GM12878 (cell line): ENCODE measurements around the gene ATF2. TPM values are rescaled to one million over a fixed set of nuclear protein-coding genes. Genes with fewer than 3 reads are reported as not detected.

Experiments used
- ATAC-seq: fragments of 200-7000 bp; cut with Tn5 transposase; 3 replicates; pipeline ENCODE4 v1.9.1; 2020; ENCODE audit warnings: mild to moderate bottlenecking, moderate library complexity
- BruUV-seq: library from RNA; stranded (reverse); fragments of 400-500 nt; replicated peaks from 2 replicates; lab custom pipeline; 2021; lab: Mats Ljungman, UMichigan
- CTCF ChIA-PET: fragments of 300-600 bp; sonication (Branson Sonifier 250); formaldehyde crosslinking; extraction: SDS; loops from one replicate; lab custom pipeline; 2021; ENCODE audit warnings: inconsistent platforms; lab: Yijun Ruan, JAX
- POLR2A ChIA-PET: fragments of 350-600 bp; formaldehyde crosslinking; extraction: SDS; loops from one replicate; lab custom pipeline; 2021; ENCODE audit warnings: inconsistent platforms; lab: Charles Lee
- RAD21 ChIA-PET: fragments of 300-600 bp; sonication (Branson Sonifier 250); formaldehyde crosslinking; loops from one replicate; lab custom pipeline; 2023; ENCODE audit warnings: antibody characterized with exemption; ENCODE audit not compliant: unreplicated experiment; lab: Charles Lee
- SMC1A ChIA-PET: fragments of 300-600 bp; sonication (Branson Sonifier 250); formaldehyde crosslinking; loops from one replicate; lab custom pipeline; 2023; ENCODE audit not compliant: unreplicated experiment, uncharacterized antibody; lab: Charles Lee
- DNase-seq: peaks from one replicate; pipeline ENCODE4 v3.0.0-alpha.2; 2011; ENCODE audit warnings: low read depth, low spot score
- FAIRE-seq: peaks from 3 replicates; lab custom pipeline; 2011; peaks lifted over from hg19 to GRCh38; lab: Jason Lieb, UNC
- H2AFZ ChIP-seq: 2 replicates; pipeline ENCODE4 v1.6.0; 2011; ENCODE audit warnings: low read depth, low read length, control low read depth; ENCODE audit not compliant: control insufficient read depth
- H3K27ac ChIP-seq: 2 replicates; pipeline ENCODE4 v1.5.1; 2011; ENCODE audit warnings: control low read depth; ENCODE audit not compliant: control insufficient read depth, insufficient read depth
- H3K27me3 ChIP-seq, 2 experiments: replicated peaks in 1 of 2; 2 replicates each; pipeline versions ENCODE4 v1.6.0 to v1.6.1; 2011; ENCODE audit warnings: low read length in 1 of 2; ENCODE audit not compliant: control insufficient read depth in 2 of 2, insufficient read depth in 2 of 2
- H3K36me3 ChIP-seq, 2 experiments: 2 replicates each; pipeline ENCODE4 v1.5.1; 2011; ENCODE audit warnings: low read length in 1 of 2; ENCODE audit not compliant: control insufficient read depth in 2 of 2, insufficient read depth in 2 of 2
- H3K4me1 ChIP-seq: 2 replicates; pipeline ENCODE4 v1.6.1; 2011; ENCODE audit warnings: mild to moderate bottlenecking, low read length, moderate library complexity, mixed read lengths; ENCODE audit not compliant: control insufficient read depth, insufficient read depth
- H3K4me2 ChIP-seq: 2 replicates; pipeline ENCODE4 v1.6.0; 2011; ENCODE audit warnings: control low read depth; ENCODE audit not compliant: control insufficient read depth, insufficient read depth
- H3K4me3 ChIP-seq: fragments of 200-600 bp; sonication (generic); 2 replicates; pipeline ENCODE4 v1.5.1; 2016
- H3K79me2 ChIP-seq: 2 replicates; pipeline ENCODE4 v1.6.0; 2011; ENCODE audit warnings: low read length; ENCODE audit not compliant: control insufficient read depth, insufficient read depth
- H3K9ac ChIP-seq: 2 replicates; pipeline ENCODE4 v1.8.0; 2011; ENCODE audit warnings: low read length, control low read depth, mixed read lengths; ENCODE audit not compliant: control insufficient read depth, insufficient read depth
- H3K9me3 ChIP-seq: replicated peaks from 3 replicates; pipeline ENCODE4 v1.5.1; 2011; ENCODE audit warnings: mild to moderate bottlenecking, low read length; ENCODE audit not compliant: control insufficient read depth, insufficient read depth
- H4K20me1 ChIP-seq: 2 replicates; pipeline ENCODE4 v1.6.0; 2011; ENCODE audit not compliant: control insufficient read depth, insufficient read depth
- CBX3 ChIP-seq: fragments of 200-600 bp; sonication (generic); IDR thresholded peaks from 2 replicates; pipeline ENCODE4 v1.6.1; 2016; ENCODE audit warnings: low read depth, borderline replicate concordance
- HDGF ChIP-seq: fragments of 450-650 bp; IDR thresholded peaks from 2 replicates; pipeline ENCODE4 v1.6.1; 2016; ENCODE audit warnings: antibody characterized with exemption
- IRF4 ChIP-seq: IDR thresholded peaks from 2 replicates; pipeline ENCODE4 v1.6.1; 2011; ENCODE audit warnings: low read depth, low read length
- KAT2A ChIP-seq: conservative IDR thresholded peaks from 2 replicates; pipeline ENCODE4 v1.6.1; 2011; ENCODE audit warnings: low read depth, low read length; ENCODE audit not compliant: control insufficient read depth
- LARP7 ChIP-seq: fragments of 450-650 bp; IDR thresholded peaks from 2 replicates; pipeline ENCODE4 v1.6.1; 2017; ENCODE audit warnings: mild to moderate bottlenecking
- NR2C1 ChIP-seq: fragments of 450-650 bp; IDR thresholded peaks from 2 replicates; pipeline ENCODE4 v1.6.1; 2017; ENCODE audit warnings: antibody characterized with exemption, mild to moderate bottlenecking, moderate library complexity
- RB1 ChIP-seq: fragments of 450-650 bp; formaldehyde crosslinking; IDR thresholded peaks from 2 replicates; pipeline ENCODE4 v1.6.1; 2017; ENCODE audit warnings: mild to moderate bottlenecking, borderline replicate concordance
- SIN3A ChIP-seq: IDR thresholded peaks from 2 replicates; pipeline ENCODE4 v1.6.1; 2012; ENCODE audit warnings: low read depth, low read length, improper control_type of control experiment
- SMAD1 ChIP-seq: fragments of 450-650 bp; IDR thresholded peaks from 2 replicates; pipeline ENCODE4 v1.6.1; 2018; ENCODE audit warnings: mild to moderate bottlenecking, low read depth; ENCODE audit not compliant: partially characterized antibody
- WRNIP1 ChIP-seq: IDR thresholded peaks from 2 replicates; pipeline ENCODE4 v1.6.1; 2011; ENCODE audit warnings: low read depth, low read length, improper control_type of control experiment, borderline replicate concordance
- YY1 ChIP-seq: IDR thresholded peaks from 2 replicates; pipeline ENCODE4 v1.6.1; 2011; ENCODE audit warnings: low read depth, mild to moderate bottlenecking, low read length
- ZNF274 ChIP-seq: IDR thresholded peaks from one replicate; pipeline ENCODE4 v1.8.0; 2011; ENCODE audit not compliant: insufficient read length, insufficient read depth
- ZZZ3 ChIP-seq: IDR thresholded peaks from 2 replicates; pipeline ENCODE4 v1.6.1; 2011; ENCODE audit warnings: low read depth; ENCODE audit not compliant: control insufficient read depth, insufficient read length
- WGBS: methylation state at CpG from one replicate; pipeline ENCODE4 v1.1.6; 2016; ENCODE audit warnings: low lambda C conversion rate; ENCODE audit not compliant: insufficient replicate concordance, insufficient coverage; ENCODE audit errors: missing lambda C conversion rate; 5-methylcytosine and 5-hydroxymethylcytosine counted together
- in situ Hi-C: fragments of 300-500 bp; cut with MboI; formaldehyde crosslinking; loops from 9 replicates; pipeline ENCODE4 v1.14.3; 2018; ENCODE audit warnings: mixed read lengths
- intact Hi-C: fragments of 100-400 bp; cut with micrococcal nuclease; formaldehyde crosslinking; loops from one replicate; pipeline ENCODE4 v1.14.2; 2022; ENCODE audit not compliant: unreplicated experiment
- polyA plus RNA-seq, 11 experiments: library from polyadenylated mRNA; depleted of rRNA in 4 of 11; unstranded in 6 of 11; stranded (reverse) in 5 of 11; fragments of >200 nt; fragmentation: Nextera tagmentation in 4 of 11; fragmentation: Illumina TruSeq in 1 of 11; extraction: Ambion mirVana in 4 of 11; extraction: Trizol in 1 of 11; gene quantifications; 1 replicate in 1 of 11; 2 replicates in 10 of 11; pipeline versions ENCODE4 v1.2.1 to v1.2.3, GENCODE V29; 2011 to 2016; ENCODE audit warnings: inconsistent platforms in 2 of 11, missing spikeins in 2 of 11, low read depth in 1 of 11
- total RNA-seq, 4 experiments: library from RNA; depleted of rRNA in 3 of 4; stranded (reverse); fragments of >200 nt in 3 of 4; fragmentation: Illumina TruSeq in 1 of 4; extraction: Trizol in 1 of 4; gene quantifications; 2 replicates each; pipeline versions ENCODE4 v1.2.1 to v1.2.3, GENCODE V29; 2013 to 2021
- TF ChIP-seq, protein P1 (sequence below): IDR thresholded peaks from 2 replicates; pipeline ENCODE4 v1.6.1; 2011; ENCODE audit warnings: low read depth, low read length, improper control_type of control experiment, borderline replicate concordance
- TF ChIP-seq, protein P2 (sequence below): IDR thresholded peaks from 2 replicates; pipeline ENCODE4 v1.6.1; 2012; ENCODE audit warnings: improper control_type of control experiment, low read depth, low read length; ENCODE audit not compliant: insufficient replicate concordance

Gene ATF2
- total and polyA plus RNA-seq, 10 of the 15 experiments (the other 5 are each of a cell fraction or from before 2014, with no cell fraction given): 10.3 to 78.0 (median 36.0) TPM

DNA sequence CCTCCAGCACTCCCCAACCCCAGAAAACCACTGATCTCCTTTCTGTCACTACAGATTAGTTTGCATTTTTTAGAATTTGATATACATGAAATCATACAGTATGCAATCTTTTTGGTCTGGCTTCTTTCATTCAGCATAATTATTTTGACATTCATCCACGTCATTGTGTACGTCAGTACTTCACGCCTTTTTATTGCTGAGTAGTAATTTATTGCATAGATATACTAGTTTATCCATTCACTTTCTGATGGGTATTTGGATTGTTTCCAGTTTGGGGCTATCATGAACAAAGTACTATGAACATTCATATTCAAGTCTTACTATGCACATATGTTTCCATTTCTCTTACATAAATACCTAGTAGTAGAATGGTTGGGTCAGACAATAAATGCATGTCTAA, 142.8 kb downstream of the ATF2 start (continued):
- TF ChIP-seq, protein P1, sequence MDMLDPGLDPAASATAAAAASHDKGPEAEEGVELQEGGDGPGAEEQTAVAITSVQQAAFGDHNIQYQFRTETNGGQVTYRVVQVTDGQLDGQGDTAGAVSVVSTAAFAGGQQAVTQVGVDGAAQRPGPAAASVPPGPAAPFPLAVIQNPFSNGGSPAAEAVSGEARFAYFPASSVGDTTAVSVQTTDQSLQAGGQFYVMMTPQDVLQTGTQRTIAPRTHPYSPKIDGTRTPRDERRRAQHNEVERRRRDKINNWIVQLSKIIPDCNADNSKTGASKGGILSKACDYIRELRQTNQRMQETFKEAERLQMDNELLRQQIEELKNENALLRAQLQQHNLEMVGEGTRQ: no peak
- TF ChIP-seq ZZZ3: no peak
- no peak for TF ChIP-seq RB1
- no peak for TF ChIP-seq ZNF274
- TF ChIP-seq, protein P2, sequence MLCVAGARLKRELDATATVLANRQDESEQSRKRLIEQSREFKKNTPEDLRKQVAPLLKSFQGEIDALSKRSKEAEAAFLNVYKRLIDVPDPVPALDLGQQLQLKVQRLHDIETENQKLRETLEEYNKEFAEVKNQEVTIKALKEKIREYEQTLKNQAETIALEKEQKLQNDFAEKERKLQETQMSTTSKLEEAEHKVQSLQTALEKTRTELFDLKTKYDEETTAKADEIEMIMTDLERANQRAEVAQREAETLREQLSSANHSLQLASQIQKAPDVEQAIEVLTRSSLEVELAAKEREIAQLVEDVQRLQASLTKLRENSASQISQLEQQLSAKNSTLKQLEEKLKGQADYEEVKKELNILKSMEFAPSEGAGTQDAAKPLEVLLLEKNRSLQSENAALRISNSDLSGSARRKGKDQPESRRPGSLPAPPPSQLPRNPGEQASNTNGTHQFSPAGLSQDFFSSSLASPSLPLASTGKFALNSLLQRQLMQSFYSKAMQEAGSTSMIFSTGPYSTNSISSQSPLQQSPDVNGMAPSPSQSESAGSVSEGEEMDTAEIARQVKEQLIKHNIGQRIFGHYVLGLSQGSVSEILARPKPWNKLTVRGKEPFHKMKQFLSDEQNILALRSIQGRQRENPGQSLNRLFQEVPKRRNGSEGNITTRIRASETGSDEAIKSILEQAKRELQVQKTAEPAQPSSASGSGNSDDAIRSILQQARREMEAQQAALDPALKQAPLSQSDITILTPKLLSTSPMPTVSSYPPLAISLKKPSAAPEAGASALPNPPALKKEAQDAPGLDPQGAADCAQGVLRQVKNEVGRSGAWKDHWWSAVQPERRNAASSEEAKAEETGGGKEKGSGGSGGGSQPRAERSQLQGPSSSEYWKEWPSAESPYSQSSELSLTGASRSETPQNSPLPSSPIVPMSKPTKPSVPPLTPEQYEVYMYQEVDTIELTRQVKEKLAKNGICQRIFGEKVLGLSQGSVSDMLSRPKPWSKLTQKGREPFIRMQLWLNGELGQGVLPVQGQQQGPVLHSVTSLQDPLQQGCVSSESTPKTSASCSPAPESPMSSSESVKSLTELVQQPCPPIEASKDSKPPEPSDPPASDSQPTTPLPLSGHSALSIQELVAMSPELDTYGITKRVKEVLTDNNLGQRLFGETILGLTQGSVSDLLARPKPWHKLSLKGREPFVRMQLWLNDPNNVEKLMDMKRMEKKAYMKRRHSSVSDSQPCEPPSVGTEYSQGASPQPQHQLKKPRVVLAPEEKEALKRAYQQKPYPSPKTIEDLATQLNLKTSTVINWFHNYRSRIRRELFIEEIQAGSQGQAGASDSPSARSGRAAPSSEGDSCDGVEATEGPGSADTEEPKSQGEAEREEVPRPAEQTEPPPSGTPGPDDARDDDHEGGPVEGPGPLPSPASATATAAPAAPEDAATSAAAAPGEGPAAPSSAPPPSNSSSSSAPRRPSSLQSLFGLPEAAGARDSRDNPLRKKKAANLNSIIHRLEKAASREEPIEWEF: no peak

DNA sequence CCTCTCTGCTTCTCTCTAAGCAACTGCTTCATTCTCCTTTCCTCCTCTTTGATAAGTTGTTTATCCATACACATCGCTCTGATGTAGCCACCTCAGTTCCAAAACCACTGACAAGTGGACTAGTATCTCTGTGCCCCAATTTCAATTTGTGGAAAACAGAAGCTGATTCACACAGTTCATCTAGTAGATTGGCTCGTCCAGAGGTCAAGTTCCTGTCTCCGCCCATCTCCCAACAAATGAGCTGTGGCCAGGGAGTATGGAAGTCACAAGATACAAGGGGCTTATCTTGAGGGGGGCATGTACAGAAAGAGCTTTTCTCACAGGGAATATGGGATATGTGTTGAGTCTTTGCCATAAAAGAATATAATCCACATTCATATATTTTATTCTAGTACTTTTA, 145.1 kb downstream of the ATF2 start:
- H3K4me3 ChIP-seq: no peak overlapping the region
- H3K79me2 ChIP-seq: no peaks in the 10 kb centered on the region
- H4K20me1 ChIP-seq: no peaks in the 10 kb centered on the region
- ATAC-seq: no peak
- H3K4me2 ChIP-seq: no peak overlapping the region
- no peak for FAIRE-seq
- H3K27ac ChIP-seq: no peak overlapping the region
- no peak for DNase-seq
- ChIA-PET POLR2A (no interaction called here), SMC1A (no interaction called here), RAD21 (no interaction called here), CTCF (interaction anchor here (0.6 kb wide), 1 partner anchor 307 kb away, joined by 3 read pairs; no protein-coding TSS in a partner anchor)
- no TSS peak for BruUV-seq
- in situ Hi-C loops (no loop called here), intact Hi-C loops (no loop called here)
- no peaks in the 10 kb centered on the region for H3K27me3 ChIP-seq
- no peaks in the 10 kb centered on the region for H3K9me3 ChIP-seq
- H3K9ac ChIP-seq: no peak overlapping the region
- H3K4me1 ChIP-seq: no peaks in the 10 kb centered on the region
- no peaks in the 10 kb centered on the region for H3K36me3 ChIP-seq
- no peak overlapping the region for H2AFZ ChIP-seq
- WGBS: 72% methylated on average over 3 of the region's 3 CpGs
- TF ChIP-seq, protein P1: no peak
- TF ChIP-seq YY1 (no peak), CBX3 (no peak), IRF4 (no peak), SMAD1 (no peak), LARP7 (no peak), WRNIP1 (no peak), KAT2A (no peak), NR2C1 (no peak), HDGF (no peak), SIN3A (no peak)
